GM19043 (cell line): ENCODE data around the gene SMARCB1.

Source experiments
- ATAC-seq: cut with Tn5 transposase; IDR thresholded peaks from one replicate; pipeline ENCODE4 v1.9.1; 2021; ENCODE audit warnings: low read depth; ENCODE audit not compliant: unreplicated experiment

The SMARCB1 gene

DNA sequence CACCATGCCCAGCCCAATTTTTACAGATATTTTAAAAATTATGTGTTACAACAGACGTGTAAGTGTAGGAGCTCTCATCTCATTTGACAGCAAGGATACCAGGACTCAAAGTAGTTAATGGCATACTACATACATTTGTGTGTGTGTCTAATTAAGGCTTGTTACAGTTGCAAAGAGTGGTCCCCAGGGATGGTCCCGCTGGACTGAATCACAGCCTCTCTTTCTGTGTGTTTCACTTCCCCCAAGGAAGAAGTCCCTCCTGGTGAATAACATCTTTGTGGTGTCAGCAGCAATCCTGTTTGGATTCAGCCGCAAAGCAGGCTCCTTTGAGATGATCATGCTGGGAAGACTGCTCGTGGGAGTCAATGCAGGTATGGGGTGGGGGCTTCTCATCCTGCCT is 88.1 kb downstream of the SMARCB1 start:
- ATAC-seq: no peak

DNA sequence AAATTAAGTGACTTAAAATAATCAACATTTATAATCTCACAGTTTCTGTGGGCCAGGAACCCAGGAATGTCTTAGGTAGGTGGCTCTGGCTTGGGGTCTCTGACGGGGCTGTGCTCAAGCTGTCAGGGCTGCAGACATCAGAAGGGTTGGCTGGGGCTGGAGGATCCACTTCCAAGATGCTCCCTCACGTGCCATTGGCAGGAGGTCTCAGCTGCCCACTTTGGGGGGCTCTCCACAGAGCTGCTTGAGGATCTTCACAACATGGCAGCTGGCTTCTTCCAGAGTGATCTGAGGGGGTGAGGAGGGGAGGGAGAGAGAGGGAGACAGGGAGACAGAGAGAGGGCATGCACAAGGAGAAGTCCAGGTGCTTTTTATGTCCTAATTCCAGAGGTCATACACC is 89.0 kb downstream of the SMARCB1 start:
- ATAC-seq: no peak

DNA sequence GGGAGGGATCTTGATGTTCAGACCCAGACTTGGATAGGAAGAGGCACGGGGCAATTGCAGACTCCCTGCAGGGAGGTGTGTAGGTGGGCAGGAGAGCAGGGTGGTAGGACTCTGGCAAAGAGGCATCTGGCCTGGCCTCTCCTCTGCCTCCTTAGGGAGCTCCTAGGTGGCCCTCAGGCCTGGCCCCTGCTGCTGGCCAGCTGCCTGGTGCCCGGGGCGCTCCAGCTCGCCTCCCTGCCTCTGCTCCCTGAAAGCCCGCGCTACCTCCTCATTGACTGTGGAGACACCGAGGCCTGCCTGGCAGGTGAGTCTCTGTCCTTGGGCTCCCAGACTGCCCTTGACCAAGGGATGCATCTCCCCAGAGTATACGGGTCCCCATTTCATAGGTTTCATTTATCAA is 90.8 kb downstream of the SMARCB1 start:
- no peak for ATAC-seq

DNA sequence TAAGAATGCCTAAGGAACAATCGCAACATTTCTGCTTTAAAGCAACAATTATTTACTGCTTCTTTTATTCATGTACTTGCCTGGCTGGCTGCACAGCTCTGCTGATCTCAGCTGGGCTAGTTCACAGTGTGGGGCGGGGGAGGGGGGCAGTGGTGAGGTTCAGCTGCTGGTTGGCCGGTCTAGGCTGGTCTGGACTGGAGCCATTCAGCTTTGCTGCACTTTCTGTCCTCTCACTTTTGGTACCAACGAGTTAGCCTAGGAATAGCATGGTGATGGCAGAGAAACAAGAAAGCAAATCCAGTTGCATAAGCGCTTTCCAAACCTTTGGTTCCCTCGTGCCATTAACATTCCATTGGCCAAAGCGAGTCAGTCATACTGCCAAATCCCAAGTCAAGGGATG is 91.5 kb downstream of the SMARCB1 start:
- no peak for ATAC-seq

DNA sequence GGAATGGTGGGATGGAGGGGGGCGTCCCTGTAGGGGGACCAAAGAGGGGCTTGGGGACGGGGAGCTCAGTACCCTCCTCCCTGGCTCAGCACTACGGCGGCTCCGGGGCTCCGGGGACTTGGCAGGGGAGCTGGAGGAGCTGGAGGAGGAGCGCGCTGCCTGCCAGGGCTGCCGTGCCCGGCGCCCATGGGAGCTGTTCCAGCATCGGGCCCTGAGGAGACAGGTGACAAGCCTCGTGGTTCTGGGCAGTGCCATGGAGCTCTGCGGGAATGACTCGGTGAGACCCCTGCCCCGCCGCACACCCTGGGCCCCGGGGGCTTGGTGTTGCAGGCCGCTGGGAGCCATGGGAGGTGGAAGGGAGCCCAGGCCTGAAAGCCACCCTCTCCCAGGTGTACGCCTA is 95.6 kb downstream of the SMARCB1 start:
- ATAC-seq: no peak

GRCh38 chr22:23883658-23884057 is 96.9 kb downstream of the SMARCB1 start:
- ATAC-seq: no peak

DNA sequence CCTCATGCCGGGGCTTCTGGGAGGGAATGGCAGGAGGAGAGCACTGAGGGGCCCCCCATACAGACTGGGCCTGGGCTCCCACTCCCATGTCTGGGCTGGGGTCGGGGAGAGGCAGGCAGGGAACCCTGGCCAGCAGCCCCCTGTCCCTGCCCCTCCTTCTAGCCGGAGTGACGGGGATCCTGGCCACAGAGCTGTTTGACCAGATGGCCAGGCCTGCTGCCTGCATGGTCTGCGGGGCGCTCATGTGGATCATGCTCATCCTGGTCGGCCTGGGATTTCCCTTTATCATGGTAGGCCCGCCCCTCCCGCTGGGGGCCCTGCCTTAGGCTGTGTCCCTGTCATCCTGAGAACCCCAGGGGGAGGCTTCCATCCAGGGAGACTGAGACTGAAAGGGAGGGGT is 97.4 kb downstream of the SMARCB1 start:
- ATAC-seq: no peak
